Right lobe of liver (tissue), 4 donors: ENCODE data around the gene KLRC1.

ENCODE experiments used
- CTCF ChIP-seq, 4 donors: fragments of 200-600 bp in 3 of 4; fragments of 450-650 bp in 1 of 4; IDR thresholded peaks; one replicate each; pipeline versions ENCODE4 v1.5.1 to v1.8.0; 2016 to 2022; ENCODE audit warnings: antibody characterized with exemption in 4 of 4, mild to moderate bottlenecking in 2 of 4
- POLR2A ChIP-seq: fragments of 450-650 bp; IDR thresholded peaks from one replicate; pipeline ENCODE4 v1.6.1; 2017; ENCODE audit warnings: antibody characterized with exemption, mild to moderate bottlenecking
- donor health status: DM: no; HTN: no; CAD: no.
- donor health status: DM: no; HTN: no; CAD: no.
- donor health status: DM: no; HTN: yes; CAD: no.

GRCh38 chr12:10408842-10409241, 44.3 kb downstream of the KLRC1 start:
- TF ChIP-seq POLR2A (no peak), CTCF (IDR thresholded peaks at IDR 0.05) (no peak)
